Measurements from ENCODE around the gene CDH22.

The CDH22 gene

DNA sequence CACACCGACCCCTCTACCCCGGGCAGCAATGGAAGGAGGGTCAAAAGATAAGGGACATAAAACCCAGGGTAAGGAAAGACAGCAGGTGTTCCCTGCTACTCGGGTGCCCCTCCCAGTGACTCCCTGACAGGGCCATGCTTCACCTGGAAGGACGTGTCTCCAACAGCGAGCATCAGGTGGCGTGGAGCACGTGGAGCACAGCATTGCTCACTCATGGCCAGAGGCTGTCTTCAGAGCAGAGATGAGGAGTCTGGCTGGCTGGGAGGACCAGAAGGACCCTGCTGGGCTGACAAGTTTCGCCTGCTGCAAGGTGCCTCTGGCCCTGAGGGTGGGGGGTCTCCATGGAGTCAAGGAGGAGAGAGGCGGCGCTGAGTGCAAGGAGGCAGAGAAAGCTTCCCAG is 15.3 kb upstream of the CDH22 start:
- no peak for DNase-seq (ENCODE audit: low read depth, low spot score)

GRCh38 chr20:46322641-46323040 is 14.3 kb upstream of the CDH22 start:
- DNase-seq (ENCODE audit: low read depth, low spot score): no peak

DNA sequence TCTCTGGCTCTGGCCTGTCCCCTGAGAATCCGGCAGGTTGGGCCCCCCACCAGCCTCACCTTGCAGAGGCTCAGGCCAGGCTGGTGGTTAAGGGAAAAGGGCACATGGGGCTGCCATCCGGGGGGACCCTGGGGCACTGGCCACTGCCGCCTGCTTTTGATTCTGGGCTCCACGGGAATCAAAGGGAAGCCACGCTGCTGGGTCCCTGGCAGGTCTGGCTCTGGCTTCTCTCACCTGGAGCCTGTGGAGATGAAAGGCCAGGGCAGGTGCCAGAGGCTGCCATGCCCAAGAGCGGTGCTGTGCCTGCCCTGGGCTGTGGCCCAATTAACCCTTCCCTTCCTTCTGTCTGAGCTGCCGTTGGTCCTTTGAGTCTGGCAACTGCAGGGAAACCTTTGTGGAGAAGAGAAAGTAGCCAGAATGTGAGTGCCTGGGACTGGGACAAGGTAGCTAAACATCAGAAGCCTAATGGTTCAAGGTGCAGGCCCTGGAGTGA is 9.4 kb upstream of the CDH22 start:
- DNase-seq (ENCODE audit: low read depth, low spot score): no peak

DNA sequence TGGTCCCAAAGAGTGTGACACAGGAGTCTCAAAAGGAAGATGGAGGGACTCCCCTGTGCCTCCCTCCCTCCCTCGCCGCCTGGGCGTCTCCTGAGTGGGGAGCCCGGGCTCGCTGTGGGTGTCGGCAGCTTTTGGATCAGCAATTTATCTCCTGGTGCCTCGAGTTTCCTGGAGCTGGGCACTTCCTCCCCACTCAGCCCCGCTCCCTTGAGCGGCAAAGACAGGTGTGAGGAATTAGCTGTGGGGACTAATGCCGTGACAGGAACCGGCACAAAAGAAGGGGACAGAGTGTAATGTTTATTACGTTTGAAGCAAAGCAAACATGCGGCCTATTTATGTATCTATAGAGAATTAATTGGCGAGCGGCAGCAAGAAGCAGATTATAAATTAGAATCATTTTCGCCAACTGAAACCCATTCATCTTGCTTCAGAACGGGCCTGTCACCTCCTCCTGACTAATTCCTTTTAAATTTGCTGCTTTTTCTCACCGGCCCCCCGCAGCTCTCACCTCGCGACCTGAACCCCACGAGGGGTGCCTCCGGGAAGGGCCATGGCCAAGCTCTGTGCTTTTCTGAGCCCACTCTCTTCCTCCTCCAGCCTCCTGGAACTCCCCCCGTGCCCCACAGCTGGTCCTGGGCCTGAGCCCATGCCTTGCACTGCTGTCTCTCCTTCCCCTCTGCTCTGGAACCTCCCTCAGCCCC is 8.8 kb upstream of the CDH22 start:
- DNase-seq (ENCODE audit: low read depth, low spot score): no peak

- no peak for DNase-seq (ENCODE audit: low read depth, low spot score)
These were observed 7.0 kb upstream of the CDH22 start for GRCh38 chr20:46315311-46315710.

DNA sequence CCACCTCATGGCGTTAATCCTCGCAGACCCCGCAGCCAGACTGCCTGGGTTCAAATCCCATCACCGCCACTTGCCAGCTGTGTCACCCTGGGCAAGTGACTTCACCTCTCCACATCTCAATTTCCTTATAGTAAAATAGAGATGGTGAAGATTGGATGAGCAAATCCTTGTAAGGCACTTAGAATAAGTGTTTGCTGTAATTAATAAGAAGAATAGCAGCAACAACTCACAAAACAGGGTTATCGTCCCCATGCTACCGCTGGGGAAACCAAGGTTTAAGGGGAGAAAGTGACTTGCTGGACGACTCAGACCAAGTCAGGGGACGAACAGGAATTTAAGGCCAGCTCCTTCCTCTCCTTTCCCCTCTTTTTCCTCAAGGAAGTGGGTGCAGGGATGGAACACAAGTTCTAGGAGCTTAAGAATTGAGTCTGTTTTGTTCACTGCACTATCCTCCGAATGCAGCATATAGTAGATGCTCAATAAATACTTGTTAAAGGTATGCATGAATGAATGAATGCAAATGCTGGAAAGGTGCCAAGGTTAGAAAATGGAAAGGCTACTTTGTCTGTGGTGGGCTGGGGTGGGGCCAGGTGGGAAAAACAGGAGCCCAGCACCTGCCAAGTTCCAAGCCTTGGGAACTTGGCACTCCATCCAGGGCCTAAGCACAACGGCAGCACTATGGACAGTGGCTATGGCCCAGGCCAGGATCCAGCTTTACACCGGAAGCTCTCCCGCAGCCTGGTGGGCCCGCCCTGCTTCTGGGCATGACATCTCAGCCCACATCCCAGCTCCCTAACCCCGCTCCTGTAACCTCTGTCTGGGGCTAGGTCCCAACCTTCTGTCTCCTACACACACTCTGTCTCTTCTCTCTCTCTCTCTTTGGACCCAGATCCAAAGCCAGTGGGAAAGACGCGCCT is 4.9 kb upstream of the CDH22 start:
- DNase-seq (ENCODE audit: low read depth, low spot score): no peak

- no peak for DNase-seq (ENCODE audit: low read depth, low spot score)
These were observed 4.0 kb upstream of the CDH22 start for GRCh38 chr20:46312075-46312944.

GRCh38 chr20:46311719-46312074 is 3.4 kb upstream of the CDH22 start:
- DNase-seq (ENCODE audit: low read depth, low spot score): no peak

GRCh38 chr20:46311039-46311650 is 2.8 kb upstream of the CDH22 start:
- no peak for DNase-seq (ENCODE audit: low read depth, low spot score)

- no peak for DNase-seq (ENCODE audit: low read depth, low spot score)
These were observed 1.6 kb upstream of the CDH22 start for GRCh38 chr20:46309945-46310344.

GRCh38 chr20:46307999-46308257 is 370 bp downstream of the CDH22 start:
- DNase-seq (ENCODE audit: low read depth, low spot score): no peak

GRCh38 chr20:46307139-46307998 is 929 bp downstream of the CDH22 start:
- DNase-seq (ENCODE audit: low read depth, low spot score): no peak

GRCh38 chr20:46306743-46307138 is 1.6 kb downstream of the CDH22 start:
- DNase-seq (ENCODE audit: low read depth, low spot score): no peak

GRCh38 chr20:46305973-46306360 is 2.3 kb downstream of the CDH22 start:
- DNase-seq (ENCODE audit: low read depth, low spot score): no peak

- no peak for DNase-seq (ENCODE audit: low read depth, low spot score)
These were observed 2.8 kb downstream of the CDH22 start for GRCh38 chr20:46305331-46305972.

DNA sequence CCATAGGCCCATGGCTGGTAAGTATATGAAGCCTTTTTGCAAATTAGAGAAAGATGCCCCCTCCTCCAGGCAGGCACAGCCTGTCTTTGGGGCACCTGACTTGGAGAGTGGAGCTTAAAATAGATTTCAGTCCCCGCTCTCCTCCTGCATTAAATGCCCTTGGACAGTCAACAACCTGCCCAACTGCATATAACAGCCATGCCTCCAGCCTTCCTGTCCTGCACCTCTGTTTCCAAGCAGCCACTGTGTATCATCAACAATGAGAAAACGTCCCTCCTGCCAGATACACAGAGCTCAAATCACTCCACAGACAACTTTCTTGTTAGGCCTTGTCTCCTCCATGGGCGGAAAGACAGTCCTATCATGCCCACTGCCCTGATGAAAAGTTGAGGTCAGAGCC is 3.4 kb downstream of the CDH22 start:
- no peak for DNase-seq (ENCODE audit: low read depth, low spot score)

DNA sequence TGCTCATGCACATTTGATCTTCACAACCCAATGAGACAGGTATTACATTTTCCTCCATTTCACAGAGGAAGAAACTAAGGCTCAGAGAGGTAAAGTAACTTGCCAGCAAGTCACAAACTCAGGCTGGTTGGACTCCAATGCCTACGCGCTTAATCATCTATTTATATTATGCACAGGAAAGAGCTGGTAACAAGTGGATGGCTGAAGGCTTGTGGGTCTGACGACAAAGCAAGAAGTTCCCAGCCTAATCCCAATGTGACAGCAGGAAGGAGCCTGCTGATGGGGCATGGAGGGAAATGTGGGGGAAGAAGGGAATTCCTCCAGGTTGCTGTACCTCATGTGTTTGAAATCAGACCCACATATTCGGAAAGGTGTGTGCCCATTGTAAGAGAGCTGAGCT is 3.9 kb downstream of the CDH22 start:
- no peak for DNase-seq (ENCODE audit: low read depth, low spot score)

DNA sequence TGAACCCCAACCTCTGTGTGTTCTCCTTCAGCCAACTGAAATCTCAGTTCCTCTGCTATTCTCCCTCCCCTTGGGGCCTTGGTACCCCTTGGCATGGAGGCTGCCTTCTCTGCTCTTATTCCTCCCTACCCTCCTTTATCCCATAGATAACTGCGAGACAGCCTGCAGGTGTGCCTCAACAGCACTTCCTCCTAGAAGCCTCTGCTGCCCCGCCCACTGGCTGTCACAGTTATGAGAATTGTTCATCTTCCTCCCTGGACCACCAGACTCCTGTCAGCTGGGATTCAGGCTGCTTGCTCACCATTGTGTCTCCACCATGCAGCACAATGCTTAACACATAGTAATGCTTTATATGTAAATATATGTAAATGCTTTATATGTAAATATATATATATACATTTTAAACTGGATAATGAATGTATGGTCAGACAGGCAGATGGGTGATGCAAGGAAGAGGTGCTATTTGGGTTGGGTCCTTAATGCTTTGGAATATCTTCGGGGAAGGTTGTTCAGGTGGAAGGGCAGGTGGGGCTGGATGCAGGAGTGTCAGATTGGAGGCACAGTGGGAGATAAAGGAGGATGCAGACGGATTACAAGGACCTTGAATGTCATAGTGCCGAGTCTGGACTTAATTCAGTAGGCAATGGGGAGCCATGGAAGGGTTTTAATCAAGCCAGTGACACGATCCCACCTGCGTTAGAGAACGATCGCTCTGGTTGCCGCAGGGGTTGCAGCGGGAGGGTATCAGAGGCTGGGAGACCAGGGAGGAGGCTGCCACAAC is 4.9 kb downstream of the CDH22 start:
- DNase-seq (ENCODE audit: low read depth, low spot score): no peak

DNA sequence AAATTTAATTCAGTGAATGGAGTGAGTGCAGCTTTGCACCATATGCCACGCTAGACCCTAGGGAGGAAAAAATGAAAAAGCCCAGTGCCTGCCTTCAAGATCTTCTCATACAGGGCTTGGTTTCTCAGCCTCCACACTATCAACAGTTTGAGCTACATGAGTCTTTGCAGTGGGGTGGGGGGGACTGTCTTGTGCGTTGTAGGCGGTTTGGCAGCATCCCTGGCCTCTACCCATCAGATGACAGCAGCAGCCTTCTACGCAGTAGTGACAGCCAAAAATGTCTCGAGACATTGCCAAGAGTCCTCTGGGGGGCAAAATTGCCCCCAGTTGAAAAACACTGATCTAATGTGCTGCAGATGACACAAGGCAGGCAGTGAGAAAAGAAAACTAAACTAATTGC is 6.2 kb downstream of the CDH22 start:
- no peak for DNase-seq (ENCODE audit: low read depth, low spot score)

- no peak for DNase-seq (ENCODE audit: low read depth, low spot score)
These were observed 8.0 kb downstream of the CDH22 start for GRCh38 chr20:46300281-46300680.

Measured in brain pericyte (primary cell).